DND-41 (cell line): Measurements from ENCODE around the gene KIFC3.
"Not testable (repeated sequence)": the region's sequence is repeated elsewhere in the genome, so short reads cannot be mapped to it uniquely, and the experiment has no call there.

Experiments used
- ATAC-seq: fragments of 200-7000 bp; cut with Tn5 transposase; 3 replicates; pipeline ENCODE4 v1.9.1; 2021; ENCODE audit warnings: low read depth; ENCODE audit not compliant: insufficient read depth
- DNase-seq: peaks from one replicate; pipeline ENCODE4 v3.0.0-alpha.2; 2020
- H2AFZ ChIP-seq: 2 replicates; pipeline ENCODE4 v1.6.0; 2012; ENCODE audit warnings: low read depth, low read length
- H3K27ac ChIP-seq: 2 replicates; pipeline ENCODE4 v1.5.1; 2012; ENCODE audit warnings: low read length, inconsistent platforms
- H3K27me3 ChIP-seq: fragments of 200-600 bp; sonication (generic); 2 replicates; pipeline ENCODE4 v1.6.0; 2012; ENCODE audit warnings: low read length, mild to moderate bottlenecking, inconsistent platforms; ENCODE audit not compliant: insufficient read depth, poor library complexity
- H3K36me3 ChIP-seq: 2 replicates; pipeline ENCODE4 v1.5.1; 2012; ENCODE audit warnings: low read length, inconsistent platforms; ENCODE audit not compliant: insufficient read depth
- H3K4me1 ChIP-seq: 2 replicates; pipeline ENCODE4 v1.5.1; 2012; ENCODE audit warnings: mild to moderate bottlenecking, low read length; ENCODE audit not compliant: insufficient read depth
- H3K4me2 ChIP-seq: 2 replicates; pipeline ENCODE4 v1.6.0; 2012; ENCODE audit warnings: mild to moderate bottlenecking, moderate library complexity, low read length, inconsistent platforms; ENCODE audit not compliant: insufficient read depth
- H3K4me3 ChIP-seq, 2 experiments: fragments of 200-600 bp in 1 of 2; shearing (Covaris generic) in 1 of 2; 2 replicates each; pipeline ENCODE4 v1.5.1; 2012 to 2016; ENCODE audit warnings: inconsistent platforms in 2 of 2, low read length in 2 of 2, mild to moderate bottlenecking in 2 of 2, low read depth in 1 of 2, moderate library complexity in 1 of 2
- H3K79me2 ChIP-seq: 2 replicates; pipeline ENCODE4 v1.6.0; 2012; ENCODE audit warnings: low read length, inconsistent platforms; ENCODE audit not compliant: insufficient read depth
- H3K9ac ChIP-seq: 2 replicates; pipeline ENCODE4 v1.6.0; 2012; ENCODE audit warnings: low read depth, mild to moderate bottlenecking, inconsistent platforms, low read length, moderate library complexity
- H3K9me3 ChIP-seq: 2 replicates; pipeline ENCODE4 v1.5.1; 2012; ENCODE audit warnings: low read length, moderate library complexity, mild to moderate bottlenecking, inconsistent platforms; ENCODE audit not compliant: insufficient read depth, severe bottlenecking
- H4K20me1 ChIP-seq: 2 replicates; pipeline ENCODE4 v1.6.0; 2012; ENCODE audit warnings: low read length; ENCODE audit not compliant: insufficient read depth
- CTCF ChIP-seq: IDR thresholded peaks from 2 replicates; pipeline ENCODE4 v1.5.1; 2012; ENCODE audit warnings: borderline replicate concordance, low read length, moderate library complexity, mild to moderate bottlenecking; ENCODE audit not compliant: poor library complexity, severe bottlenecking; ENCODE audit errors: extremely low read depth
- EZH2 ChIP-seq: IDR thresholded peaks from 3 replicates; pipeline ENCODE4 v1.6.1; 2012; ENCODE audit warnings: borderline replicate concordance, low read depth, mild to moderate bottlenecking, moderate library complexity, low read length, inconsistent platforms; ENCODE audit not compliant: severe bottlenecking

The KIFC3 gene

GRCh38 chr16:57840833-57841232, 38.5 kb upstream of the KIFC3 start:
- no peaks in the 10 kb centered on the region for H3K79me2 ChIP-seq
- no peak overlapping the region for H2AFZ ChIP-seq
- H3K9me3 ChIP-seq, result no peaks in the 10 kb centered on the region
- no peak overlapping the region for H3K4me2 ChIP-seq
- H3K9ac ChIP-seq, result no peak overlapping the region
- no peaks in the 10 kb centered on the region for H3K4me1 ChIP-seq
- no peak overlapping the region for H3K27ac ChIP-seq
- DNase-seq, result no peak
- TF ChIP-seq CTCF (no peak), EZH2 (no peak)
- no peak overlapping the region for H3K4me3 ChIP-seq
- ATAC-seq, result no peak
- H3K36me3 ChIP-seq, result no peaks in the 10 kb centered on the region
- H4K20me1 ChIP-seq, result no peaks in the 10 kb centered on the region
- H3K27me3 ChIP-seq, result no peaks in the 10 kb centered on the region

DNA sequence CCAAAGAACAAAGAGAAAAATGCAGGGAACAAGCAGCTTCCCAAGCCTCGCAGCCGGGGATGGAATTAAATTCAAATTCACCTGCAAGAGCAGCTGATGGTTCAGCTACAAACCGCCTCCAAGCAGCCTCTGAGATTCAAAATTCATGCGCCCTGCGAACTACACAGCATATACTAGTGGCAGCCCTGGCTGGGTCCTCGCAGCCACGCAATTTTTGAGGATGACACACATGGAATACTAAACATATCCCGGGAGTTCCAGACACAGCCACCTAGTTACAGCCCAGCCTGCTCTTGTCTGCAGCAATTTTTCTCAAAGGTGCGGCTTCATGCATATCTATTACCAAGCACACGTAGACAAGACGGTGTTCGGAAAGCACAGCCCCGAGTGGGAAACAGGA, 35.9 kb upstream of the KIFC3 start:
- no peak for DNase-seq
- ATAC-seq, result no peak
- H3K4me1 ChIP-seq, result no peaks in the 10 kb centered on the region

DNA sequence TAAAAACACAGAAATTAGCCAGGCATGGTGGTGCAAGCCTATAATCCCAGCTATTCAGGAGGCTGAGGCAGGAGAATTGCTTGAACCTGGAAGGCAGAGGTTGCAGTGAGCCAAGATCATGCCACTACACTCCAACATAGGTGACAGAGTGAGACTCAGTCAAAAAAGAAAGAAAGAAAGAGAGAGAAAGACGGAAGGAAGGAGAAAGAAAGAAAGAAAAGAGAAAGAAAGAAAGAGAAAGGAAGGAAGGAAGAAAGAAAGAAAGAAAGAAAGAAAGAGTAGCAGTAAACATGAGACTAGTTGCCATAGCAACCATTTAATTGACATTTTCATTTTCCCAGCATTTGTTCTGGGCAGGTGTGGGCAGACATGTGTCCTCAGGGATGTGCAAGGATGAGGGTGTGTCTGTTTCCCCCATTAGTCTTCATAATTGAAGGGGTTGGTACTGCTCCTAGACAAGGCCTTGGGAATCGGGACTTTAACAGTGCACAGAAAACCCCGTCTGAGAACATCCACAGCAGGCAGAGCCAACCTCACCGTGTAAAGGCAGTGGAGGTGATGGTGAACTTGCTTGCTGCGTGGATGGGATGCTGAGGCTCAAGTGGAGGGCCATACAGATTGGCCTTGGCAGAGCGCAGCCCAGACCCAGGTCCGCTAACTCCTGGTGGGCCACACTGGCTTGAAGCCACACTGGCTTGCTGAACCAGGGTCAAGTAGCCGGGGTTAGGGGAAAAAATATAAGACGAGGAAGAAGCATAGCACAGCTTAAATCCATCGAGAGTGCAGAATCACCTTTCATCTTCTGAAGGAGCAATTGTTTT, 35.2 kb upstream of the KIFC3 start:
- no peaks in the 10 kb centered on the region for H3K4me1 ChIP-seq
- no peak overlapping the region for H3K4me2 ChIP-seq
- ATAC-seq, result no peak

More for the DNA sequence above, 35.9 kb upstream of the KIFC3 start:
- Histone ChIP-seq H3K27ac (no peak overlapping the region), H3K27me3 (no peaks in the 10 kb centered on the region), H3K4me2 (no peak overlapping the region), H3K4me3 (no peak overlapping the region), H2AFZ (no peak overlapping the region), H4K20me1 (no peaks in the 10 kb centered on the region), H3K9me3 (no peaks in the 10 kb centered on the region), H3K79me2 (no peaks in the 10 kb centered on the region), H3K36me3 (no peaks in the 10 kb centered on the region), H3K9ac (no peak overlapping the region)
- TF ChIP-seq CTCF, result no peak

GRCh38 chr16:57835439-57835838, 33.1 kb upstream of the KIFC3 start:
- DNase-seq, H3K4me1 ChIP-seq, H3K79me2 ChIP-seq, H2AFZ ChIP-seq, ATAC-seq, H3K9ac ChIP-seq, H3K36me3 ChIP-seq, H3K4me3 ChIP-seq, H3K27ac ChIP-seq, H4K20me1 ChIP-seq, H3K27me3 ChIP-seq, H3K9me3 ChIP-seq, H3K4me2 ChIP-seq: not testable (repeated sequence)

More for the DNA sequence above, 35.2 kb upstream of the KIFC3 start:
- no peaks in the 10 kb centered on the region for H3K36me3 ChIP-seq
- H2AFZ ChIP-seq, result no peak overlapping the region
- H3K27ac ChIP-seq, result no peak overlapping the region
- no peak for DNase-seq
- no peak overlapping the region for H3K4me3 ChIP-seq
- H3K27me3 ChIP-seq, result no peaks in the 10 kb centered on the region
- H3K9ac ChIP-seq, result no peak overlapping the region
- TF ChIP-seq CTCF (no peak), EZH2 (no peak)
- no peaks in the 10 kb centered on the region for H3K9me3 ChIP-seq
- no peaks in the 10 kb centered on the region for H4K20me1 ChIP-seq
- no peaks in the 10 kb centered on the region for H3K79me2 ChIP-seq
